Esophagus squamous epithelium (tissue), 4 donors: ENCODE data around the gene SLFN14.

Source experiments
- CTCF ChIP-seq, 6 experiments: fragments of 450-650 bp in 4 of 6; fragments of 200-600 bp in 2 of 6; sonication (generic) in 2 of 6; IDR thresholded peaks; one replicate each; pipeline ENCODE4 v1.5.1; 2016 to 2019; ENCODE audit warnings: antibody characterized with exemption in 6 of 6, mild to moderate bottlenecking in 4 of 6, moderate library complexity in 4 of 6
- POLR2A ChIP-seq, 4 donors: fragments of 450-650 bp; IDR thresholded peaks; one replicate each; pipeline ENCODE4 v1.6.1; 2017; ENCODE audit warnings: antibody characterized with exemption in 4 of 4, mild to moderate bottlenecking in 4 of 4, moderate library complexity in 3 of 4

GRCh38 chr17:35577830-35578196 is 17.2 kb upstream of the SLFN14 start:
- no peak for TF ChIP-seq CTCF (IDR thresholded peaks at IDR 0.05)
- no peak for TF ChIP-seq POLR2A (IDR thresholded peaks at IDR 0.05)
